ENCODE data around the gene POU2F1.

- TF ChIP-seq POLR2A (IDR thresholded peaks at IDR 0.05), result no peak
- TF ChIP-seq, protein P1, sequence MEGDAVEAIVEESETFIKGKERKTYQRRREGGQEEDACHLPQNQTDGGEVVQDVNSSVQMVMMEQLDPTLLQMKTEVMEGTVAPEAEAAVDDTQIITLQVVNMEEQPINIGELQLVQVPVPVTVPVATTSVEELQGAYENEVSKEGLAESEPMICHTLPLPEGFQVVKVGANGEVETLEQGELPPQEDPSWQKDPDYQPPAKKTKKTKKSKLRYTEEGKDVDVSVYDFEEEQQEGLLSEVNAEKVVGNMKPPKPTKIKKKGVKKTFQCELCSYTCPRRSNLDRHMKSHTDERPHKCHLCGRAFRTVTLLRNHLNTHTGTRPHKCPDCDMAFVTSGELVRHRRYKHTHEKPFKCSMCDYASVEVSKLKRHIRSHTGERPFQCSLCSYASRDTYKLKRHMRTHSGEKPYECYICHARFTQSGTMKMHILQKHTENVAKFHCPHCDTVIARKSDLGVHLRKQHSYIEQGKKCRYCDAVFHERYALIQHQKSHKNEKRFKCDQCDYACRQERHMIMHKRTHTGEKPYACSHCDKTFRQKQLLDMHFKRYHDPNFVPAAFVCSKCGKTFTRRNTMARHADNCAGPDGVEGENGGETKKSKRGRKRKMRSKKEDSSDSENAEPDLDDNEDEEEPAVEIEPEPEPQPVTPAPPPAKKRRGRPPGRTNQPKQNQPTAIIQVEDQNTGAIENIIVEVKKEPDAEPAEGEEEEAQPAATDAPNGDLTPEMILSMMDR (IDR thresholded peaks at IDR 0.05), result no peak
- TF ChIP-seq EP300 (IDR thresholded peaks at IDR 0.05), result no peak
Observed at GRCh38 chr1:167388976-167389375, 168.3 kb downstream of the POU2F1 start.

Measured in ovary (tissue), 3 donors.